Progenitor cell of endocrine pancreas (in vitro differentiated cells): ENCODE measurements around the gene GRB10. TPM values are rescaled to one million over a fixed set of nuclear protein-coding genes. Genes with fewer than 3 reads are reported as not detected.
A peak's percentile ranks its signal among the peaks of the same experiment; 100 is the strongest.

Experiments
- DNase-seq: peaks from one replicate; pipeline ENCODE4 v3.0.0; 2021; ENCODE audit warnings: low spot score; ENCODE audit not compliant: unreplicated experiment
- H3K27ac Mint-ChIP-seq: 2 replicates; pipeline ENCODE4 v1.8.0; 2021; ENCODE audit warnings: mild to moderate bottlenecking, moderate library complexity, mixed read lengths
- H3K27me3 Mint-ChIP-seq: 2 replicates; pipeline ENCODE4 v1.8.0; 2021; ENCODE audit warnings: mixed read lengths
- H3K36me3 Mint-ChIP-seq: 2 replicates; pipeline ENCODE4 v1.8.0; 2022; ENCODE audit warnings: mixed read lengths; ENCODE audit not compliant: insufficient read depth
- H3K4me1 Mint-ChIP-seq: 2 replicates; pipeline ENCODE4 v1.8.0; 2021; ENCODE audit warnings: low read depth, mixed read lengths
- H3K4me3 Mint-ChIP-seq: 2 replicates; pipeline ENCODE4 v1.8.0; 2021; ENCODE audit warnings: low read depth, mild to moderate bottlenecking, moderate library complexity, mixed read lengths
- H3K9me3 Mint-ChIP-seq: 2 replicates; pipeline ENCODE4 v1.8.0; 2021; ENCODE audit warnings: low read depth, mixed read lengths
- total RNA-seq: library from RNA; stranded (reverse); gene quantifications from 2 replicates; pipeline ENCODE4 v1.2.1, GENCODE V29; 2021
- TF ChIP-seq, protein P1 (sequence below): fragments of 200-600 bp; sonication (generic); IDR thresholded peaks from one replicate; pipeline ENCODE4 v1.5.0; 2021; ENCODE audit warnings: antibody characterized with exemption, mild to moderate bottlenecking; ENCODE audit not compliant: unreplicated experiment

The GRB10 gene
- total RNA-seq, 1 donor from 2014 or later = 58.4 TPM

DNA sequence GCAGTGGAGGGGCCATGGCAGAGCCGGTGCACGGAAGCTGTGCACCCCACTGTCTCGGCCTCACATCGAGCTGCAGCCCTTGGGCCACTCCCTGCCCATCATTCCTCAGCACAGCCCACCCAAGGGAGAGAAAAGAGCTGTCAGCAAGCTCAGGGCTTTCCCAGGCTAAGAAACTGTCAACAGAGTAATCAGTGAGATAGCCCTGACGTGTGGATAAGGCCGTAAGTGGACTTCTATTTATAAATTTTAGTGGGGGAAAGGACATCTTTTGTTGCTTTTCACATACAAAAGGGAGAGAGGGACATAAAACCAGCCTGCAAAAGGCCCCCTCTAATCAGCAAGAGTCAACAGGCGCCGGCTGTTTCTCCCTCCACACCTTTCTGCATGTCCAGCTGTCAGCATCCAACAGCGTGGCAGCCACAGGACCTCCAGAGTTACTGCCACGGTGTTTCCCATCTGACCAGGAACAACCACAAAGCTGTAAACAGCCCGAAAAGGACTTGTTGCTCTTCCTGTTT is 160.7 kb downstream of the GRB10 start:
- DNase-seq = no peak
- Mint-ChIP-seq H3K4me3 (peak overlapping the region; percentile 10), H3K9me3 (no peaks in the 10 kb centered on the region), H3K27me3 (no peaks in the 10 kb centered on the region), H3K27ac (peak overlapping the region; percentile 68), H3K36me3 (peaks cover 4% of the 10 kb centered on the region), H3K4me1 (peaks cover 29% of the 10 kb centered on the region)
- TF ChIP-seq, protein P1, sequence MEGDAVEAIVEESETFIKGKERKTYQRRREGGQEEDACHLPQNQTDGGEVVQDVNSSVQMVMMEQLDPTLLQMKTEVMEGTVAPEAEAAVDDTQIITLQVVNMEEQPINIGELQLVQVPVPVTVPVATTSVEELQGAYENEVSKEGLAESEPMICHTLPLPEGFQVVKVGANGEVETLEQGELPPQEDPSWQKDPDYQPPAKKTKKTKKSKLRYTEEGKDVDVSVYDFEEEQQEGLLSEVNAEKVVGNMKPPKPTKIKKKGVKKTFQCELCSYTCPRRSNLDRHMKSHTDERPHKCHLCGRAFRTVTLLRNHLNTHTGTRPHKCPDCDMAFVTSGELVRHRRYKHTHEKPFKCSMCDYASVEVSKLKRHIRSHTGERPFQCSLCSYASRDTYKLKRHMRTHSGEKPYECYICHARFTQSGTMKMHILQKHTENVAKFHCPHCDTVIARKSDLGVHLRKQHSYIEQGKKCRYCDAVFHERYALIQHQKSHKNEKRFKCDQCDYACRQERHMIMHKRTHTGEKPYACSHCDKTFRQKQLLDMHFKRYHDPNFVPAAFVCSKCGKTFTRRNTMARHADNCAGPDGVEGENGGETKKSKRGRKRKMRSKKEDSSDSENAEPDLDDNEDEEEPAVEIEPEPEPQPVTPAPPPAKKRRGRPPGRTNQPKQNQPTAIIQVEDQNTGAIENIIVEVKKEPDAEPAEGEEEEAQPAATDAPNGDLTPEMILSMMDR = no peak

DNA sequence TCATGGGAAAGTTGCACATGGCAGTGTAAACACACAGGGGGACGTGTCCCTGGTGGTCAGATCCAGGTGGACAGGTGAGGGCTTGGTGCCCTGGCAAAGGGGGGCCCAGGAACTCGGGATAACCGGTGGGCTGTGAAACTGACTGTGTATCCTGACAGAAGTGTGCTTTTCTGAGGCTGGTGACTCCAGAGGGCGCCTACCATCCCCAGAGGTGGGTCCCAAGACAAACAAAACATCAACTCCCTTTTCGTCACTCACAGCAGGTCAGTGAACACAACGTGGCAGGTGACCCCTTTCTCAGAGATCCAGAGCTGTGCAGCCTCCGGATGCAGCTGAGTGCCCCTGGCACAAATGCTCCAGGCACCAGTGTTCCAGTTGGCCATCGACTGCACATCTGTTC is 161.5 kb downstream of the GRB10 start:
- H3K4me3 Mint-ChIP-seq = no peak overlapping the region
- no peaks in the 10 kb centered on the region for H3K27me3 Mint-ChIP-seq
- peaks cover 31% of the 10 kb centered on the region for H3K4me1 Mint-ChIP-seq
- no peaks in the 10 kb centered on the region for H3K9me3 Mint-ChIP-seq
- DNase-seq = no peak
- H3K27ac Mint-ChIP-seq = no peak overlapping the region
- H3K36me3 Mint-ChIP-seq = peaks cover 7% of the 10 kb centered on the region
- TF ChIP-seq, protein P1 = peak; percentile 8

DNA sequence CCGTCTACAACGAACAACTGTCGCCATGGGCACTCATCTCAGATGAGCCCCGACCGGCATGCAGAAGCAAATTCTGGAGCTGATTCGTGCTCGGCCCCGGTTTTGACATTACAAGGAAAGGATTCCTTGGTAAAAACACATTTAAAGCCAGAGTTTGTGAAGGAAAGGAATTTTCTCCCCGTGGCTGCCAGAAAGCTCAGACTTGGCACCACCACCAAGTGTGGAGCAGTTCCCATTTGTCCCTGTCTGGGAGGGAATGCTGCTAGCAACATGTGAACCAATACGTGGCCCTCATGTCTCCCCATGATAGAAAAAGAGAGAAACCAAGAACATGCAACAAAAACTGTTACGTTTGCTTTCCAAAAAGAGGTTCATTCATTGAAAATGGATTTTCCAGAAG is 162.3 kb downstream of the GRB10 start:
- H3K4me3 Mint-ChIP-seq = no peak overlapping the region
- no peak overlapping the region for H3K27ac Mint-ChIP-seq
- H3K27me3 Mint-ChIP-seq = no peaks in the 10 kb centered on the region
- no peaks in the 10 kb centered on the region for H3K9me3 Mint-ChIP-seq
- peaks cover 7% of the 10 kb centered on the region for H3K36me3 Mint-ChIP-seq
- no peak for DNase-seq
- TF ChIP-seq, protein P1 = no peak
- peaks cover 39% of the 10 kb centered on the region for H3K4me1 Mint-ChIP-seq

DNA sequence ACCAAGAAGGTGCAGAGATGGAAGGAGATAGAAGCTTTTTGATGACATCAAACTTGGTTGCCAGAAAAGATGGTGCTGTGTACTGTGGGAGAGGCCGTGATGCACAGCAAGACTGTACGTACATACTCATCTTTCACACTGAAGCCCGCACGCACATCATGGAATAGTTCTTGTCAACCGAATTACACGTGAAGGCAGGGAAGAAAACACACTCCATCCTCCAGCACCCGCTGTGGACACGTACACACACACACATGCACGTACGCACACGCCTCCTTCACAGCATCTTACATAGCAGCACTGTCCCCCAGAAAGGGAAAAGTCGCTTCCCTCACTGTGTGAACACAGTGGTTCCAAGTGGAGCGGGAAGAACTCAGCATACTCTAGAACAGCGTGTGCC is 163.0 kb downstream of the GRB10 start:
- Mint-ChIP-seq H3K36me3 (peaks cover 5% of the 10 kb centered on the region), H3K9me3 (no peaks in the 10 kb centered on the region), H3K27me3 (no peaks in the 10 kb centered on the region), H3K4me3 (no peak overlapping the region), H3K4me1 (peaks cover 46% of the 10 kb centered on the region), H3K27ac (no peak overlapping the region)
- DNase-seq = no peak
- TF ChIP-seq, protein P1 = no peak

DNA sequence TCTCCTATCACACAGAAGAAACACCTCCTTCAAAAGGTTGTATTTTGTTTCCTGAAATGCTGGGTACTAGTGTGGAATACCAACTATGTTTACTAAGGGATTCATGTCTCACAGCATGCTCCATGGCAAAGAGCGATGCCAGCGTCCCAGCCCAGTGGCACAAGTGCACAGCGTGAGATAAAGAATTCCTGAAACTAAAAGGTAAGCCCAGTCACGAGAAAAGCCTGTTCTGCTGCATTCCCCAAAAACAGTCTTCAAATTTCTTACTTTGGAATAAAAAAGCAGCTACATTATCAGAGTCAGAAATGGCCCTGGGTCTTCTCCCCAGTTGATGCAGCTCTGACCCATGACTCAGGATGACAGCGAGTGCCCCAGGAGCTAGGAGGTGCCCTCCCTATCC is 164.4 kb downstream of the GRB10 start:
- Mint-ChIP-seq H3K27ac (no peak overlapping the region), H3K9me3 (no peaks in the 10 kb centered on the region), H3K36me3 (peaks cover 5% of the 10 kb centered on the region), H3K4me3 (no peak overlapping the region), H3K4me1 (peaks cover 50% of the 10 kb centered on the region), H3K27me3 (no peaks in the 10 kb centered on the region)
- TF ChIP-seq, protein P1 = no peak
- no peak for DNase-seq
